ENCODE data around the gene HBG1. TPM values are rescaled to one million over a fixed set of nuclear protein-coding genes. Genes with fewer than 3 reads are reported as not detected.
A peak's percentile ranks its signal among the peaks of the same experiment; 100 is the strongest.

Gene HBG1
- total and polyA plus RNA-seq, 2 of the 4 experiments (the other 2 are of a cell fraction): not detected

- no peak overlapping the region for H4K8ac ChIP-seq (ENCODE audit: low read depth in 2 of 2, low read length in 2 of 2)
- no peak overlapping the region for H3K56ac ChIP-seq (ENCODE audit: extremely low read depth, insufficient read depth, low read length)
- H2AK9ac ChIP-seq (replicated peaks; ENCODE audit: low read depth, low read length, poor library complexity): no peak overlapping the region
- H2BK15ac ChIP-seq (ENCODE audit: low read depth, low read length): no peak overlapping the region; the same call in 2 of the 3 replicates
- H2BK20ac ChIP-seq (ENCODE audit: low read depth, low read length): no peak overlapping the region
- H2AFZ ChIP-seq (replicated peaks; ENCODE audit: low read length, poor library complexity): no peak overlapping the region
- H3K79me1 ChIP-seq (ENCODE audit: low read depth in 1 of 2, low read length in 2 of 2): no peaks in the 10 kb centered on the region
- no peak overlapping the region for H2BK5ac ChIP-seq (ENCODE audit: low read depth, low read length, poor library complexity, severe bottlenecking)
- H3K4me1 ChIP-seq (ENCODE audit: control insufficient read depth, insufficient read depth, low read length): peaks cover 3% of the 10 kb centered on the region
- ATAC-seq (ENCODE audit: low read depth) (no peak), DNase-seq (no peak)
- no peaks in the 10 kb centered on the region for H4K20me1 ChIP-seq (ENCODE audit: insufficient read depth, low read length)
- no peak for TF ChIP-seq BHLHE40 (IDR thresholded peaks at IDR 0.05; ENCODE audit: low read depth, low read length)
- no peak for TF ChIP-seq POLR2A (IDR thresholded peaks at IDR 0.05; ENCODE audit: low read depth, low read length)
- no peak for TF ChIP-seq MXI1 (IDR thresholded peaks at IDR 0.05; ENCODE audit: borderline replicate concordance, low read depth, low read length)
- TF ChIP-seq USF2 (IDR thresholded peaks at IDR 0.05; ENCODE audit: low read depth, low read length): no peak
- TF ChIP-seq RCOR1 (IDR thresholded peaks at IDR 0.05; ENCODE audit: insufficient replicate concordance, low read length): no peak
- TF ChIP-seq MAFK (IDR thresholded peaks at IDR 0.05; ENCODE audit: low read depth, low read length): no peak
- TF ChIP-seq MAZ (IDR thresholded peaks at IDR 0.05; ENCODE audit: borderline replicate concordance, low read depth, low read length): no peak
- no peak for TF ChIP-seq RAD21 (IDR thresholded peaks at IDR 0.05; ENCODE audit: low read length)
- ChIA-PET CTCF (no interaction called here), POLR2A (ENCODE audit: unreplicated experiment) (no interaction called here)
- no peak overlapping the region for H3K9ac ChIP-seq (ENCODE audit: low read depth, low read length)
- no peaks in the 10 kb centered on the region for H3K9me3 ChIP-seq (ENCODE audit: control insufficient read depth, insufficient read depth, low read length)
- peak overlapping the region; percentile 40; the same call in 1 of the 2 replicates for H2BK120ac ChIP-seq (ENCODE audit: low read depth, low read length)
- peak overlapping the region; percentile 59; the same call in 1 of the 2 replicates for H2AK5ac ChIP-seq (ENCODE audit: low read depth, low read length)
- H3K4ac ChIP-seq (ENCODE audit: low read depth, low read length): no peak overlapping the region
- H4K5ac ChIP-seq (ENCODE audit: low read depth, low read length): 0 out of 2 replicates have a peak overlapping the region, but pooled peaks have one; percentile 23
- no peak overlapping the region for H3K27ac ChIP-seq (ENCODE audit: insufficient read depth, low read length)
- no CpG with 5 or more reads among the region's 2 CpGs for WGBS, 2 experiments (ENCODE audit: extremely low coverage in 2 of 2, insufficient read length in 1 of 2)
- peaks cover 6% of the 10 kb centered on the region; the same call in 1 of the 2 replicates for H3K9me1 ChIP-seq (ENCODE audit: insufficient read depth, low read length)
- no peak overlapping the region for H3K23ac ChIP-seq (ENCODE audit: low read depth, low read length)
- dilution Hi-C loops (cut with HindIII; ENCODE audit: low sequenced_read_pairs, unreplicated experiment) (no loop called here), intact Hi-C loops (cut with micrococcal nuclease) (no loop called here), in situ Hi-C loops (cut with MboI; ENCODE audit: low sequenced_read_pairs) (no loop called here)
- no peak overlapping the region for H3K4me2 ChIP-seq (ENCODE audit: low read depth, low read length)
- no peak overlapping the region for H3K14ac ChIP-seq (replicated peaks; ENCODE audit: low read depth, low read length)
- H3K36me3 ChIP-seq (ENCODE audit: control insufficient read depth, insufficient read depth, low read length): no peaks in the 10 kb centered on the region
- H4K91ac ChIP-seq (ENCODE audit: insufficient read depth, low read depth, low read length): no peak overlapping the region
- H3K27me3 ChIP-seq (ENCODE audit: control insufficient read depth, insufficient read depth, low read length): no peaks in the 10 kb centered on the region
- H3K18ac ChIP-seq (ENCODE audit: low read depth, low read length): no peak overlapping the region
- H3K4me3 ChIP-seq (ENCODE audit: insufficient read depth, low read depth, low read length): peak overlapping the region; percentile 16; the same call in 1 of the 2 replicates
- BruUV-seq (replicated peaks): no TSS peak
These were observed 16.8 kb downstream of the HBG1 start for GRCh38 chr11:5232821-5233220.
